Psoas muscle (tissue), 8 donors: Measurements from ENCODE around the gene GRM5. TPM values are rescaled to one million over a fixed set of nuclear protein-coding genes. Genes with fewer than 3 reads are reported as not detected.

Experiments used
- ATAC-seq, 4 donors: fragments of 200-7000 bp; cut with Tn5 transposase; one replicate each; pipeline ENCODE4 v1.9.1; 2020; ENCODE audit warnings: moderate library complexity in 3 of 4, mild to moderate bottlenecking in 2 of 4
- DNase-seq, 2 donors: peaks; one replicate each; pipeline ENCODE4 v3.0.0-alpha.2; 2020
- H3K27ac ChIP-seq: fragments of 200-600 bp; one replicate; pipeline ENCODE4 v1.8.0; 2022
- H3K27me3 ChIP-seq, 3 donors: fragments of 200-600 bp in 1 of 3; one replicate each; pipeline versions ENCODE4 v1.6.1 to v1.8.0; 2013 to 2022; ENCODE audit warnings: low read length in 2 of 3, mild to moderate bottlenecking in 2 of 3, moderate library complexity in 1 of 3; ENCODE audit not compliant: insufficient read depth in 3 of 3
- H3K36me3 ChIP-seq, 2 donors: fragments of 200-600 bp in 1 of 2; one replicate each; pipeline versions ENCODE4 v1.6.1 to v1.8.0; 2013 to 2022; ENCODE audit warnings: low read depth in 1 of 2, mild to moderate bottlenecking in 1 of 2, moderate library complexity in 1 of 2; ENCODE audit not compliant: insufficient read depth in 1 of 2
- H3K4me1 ChIP-seq: fragments of 200-600 bp; one replicate; pipeline ENCODE4 v1.8.0; 2022
- H3K4me3 ChIP-seq: fragments of 200-600 bp; one replicate; pipeline ENCODE4 v1.8.0; 2022; ENCODE audit warnings: mild to moderate bottlenecking
- H3K9me3 ChIP-seq: fragments of 200-600 bp; one replicate; pipeline ENCODE4 v1.8.0; 2022
- WGBS, 3 donors: extraction: QIAGEN DNeasy Blood & Tissue Kit; methylation state at CpG; one replicate each; pipeline versions ENCODE4 v1.1.6 to v1.1.7; 2013; 5-methylcytosine and 5-hydroxymethylcytosine counted together
- intact Hi-C, 2 donors: fragments of 100-400 bp; cut with DNase I; formaldehyde crosslinking; loops; one replicate each; pipeline versions ENCODE4 v1.11.0 to v1.14.2; 2022
- polyA plus RNA-seq, 3 donors: library from polyadenylated mRNA; stranded (reverse); fragments of 200-250 nt; gene quantifications; one replicate each; pipeline ENCODE4 v1.2.3, GENCODE V29; 2013
- total RNA-seq, 4 donors: library from RNA; stranded (reverse); fragmentation: NEBNext Ultra II Directional in 2 of 4; extraction: Animal tissue kit (Norgen Biotek cat#: 25700) in 2 of 4; gene quantifications; one replicate each; pipeline versions ENCODE4 v1.2.1 to v1.2.4, GENCODE V29; 2021 to 2023
- TF ChIP-seq, protein P1 (sequence below): fragments of 200-600 bp; IDR thresholded peaks from one replicate; pipeline ENCODE4 v1.8.0; 2022; ENCODE audit warnings: antibody characterized with exemption
- donor health status: healthy with polysubstance abuse.
- donor health status: DM: no; HTN: no; CAD: no; lungs with moderate emphysema.
- donor health status: Bipolar disorder and iron deficiency.
- donor health status: healthy.
- donor health status: DM: yes; HTN: yes; CAD: no.
- donor health status: DM: no; HTN: no; CAD: no.
- donor health status: DM: no; HTN: no; CAD: no.
- donor health status: DM: yes; HTN: yes; CAD: no.

Gene GRM5
- total and polyA plus RNA-seq, 7 donors = under 0.01 TPM; not detected in 6

- intact Hi-C loops = no loop called here
Observed at GRCh38 chr11:88522624-88523385, 543.0 kb downstream of the GRM5 start.

GRCh38 chr11:88521799-88522201 is 544.0 kb downstream of the GRM5 start:
- WGBS, 3 donors = 45 to 56% (median 45%) methylated on average over 1 of the region's 1 CpG
- no peaks in the 10 kb centered on the region for H3K9me3 ChIP-seq
- H3K27me3 ChIP-seq = no peaks in the 10 kb centered on the region
- no peaks in the 10 kb centered on the region for H3K36me3 ChIP-seq
- TF ChIP-seq, protein P1, sequence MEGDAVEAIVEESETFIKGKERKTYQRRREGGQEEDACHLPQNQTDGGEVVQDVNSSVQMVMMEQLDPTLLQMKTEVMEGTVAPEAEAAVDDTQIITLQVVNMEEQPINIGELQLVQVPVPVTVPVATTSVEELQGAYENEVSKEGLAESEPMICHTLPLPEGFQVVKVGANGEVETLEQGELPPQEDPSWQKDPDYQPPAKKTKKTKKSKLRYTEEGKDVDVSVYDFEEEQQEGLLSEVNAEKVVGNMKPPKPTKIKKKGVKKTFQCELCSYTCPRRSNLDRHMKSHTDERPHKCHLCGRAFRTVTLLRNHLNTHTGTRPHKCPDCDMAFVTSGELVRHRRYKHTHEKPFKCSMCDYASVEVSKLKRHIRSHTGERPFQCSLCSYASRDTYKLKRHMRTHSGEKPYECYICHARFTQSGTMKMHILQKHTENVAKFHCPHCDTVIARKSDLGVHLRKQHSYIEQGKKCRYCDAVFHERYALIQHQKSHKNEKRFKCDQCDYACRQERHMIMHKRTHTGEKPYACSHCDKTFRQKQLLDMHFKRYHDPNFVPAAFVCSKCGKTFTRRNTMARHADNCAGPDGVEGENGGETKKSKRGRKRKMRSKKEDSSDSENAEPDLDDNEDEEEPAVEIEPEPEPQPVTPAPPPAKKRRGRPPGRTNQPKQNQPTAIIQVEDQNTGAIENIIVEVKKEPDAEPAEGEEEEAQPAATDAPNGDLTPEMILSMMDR = no peak
- H3K4me3 ChIP-seq = no peak overlapping the region
- no peaks in the 10 kb centered on the region for H3K4me1 ChIP-seq
- DNase-seq (no peak), ATAC-seq (no peak)
- intact Hi-C loops = no loop called here
- no peak overlapping the region for H3K27ac ChIP-seq

More at GRCh38 chr11:88522624-88523385, 543.0 kb downstream of the GRM5 start:
- Histone ChIP-seq H3K27ac (no peak overlapping the region), H3K9me3 (no peaks in the 10 kb centered on the region), H3K27me3 (no peaks in the 10 kb centered on the region), H3K36me3 (no peaks in the 10 kb centered on the region), H3K4me3 (no peak overlapping the region), H3K4me1 (no peaks in the 10 kb centered on the region)
- TF ChIP-seq, protein P1 = no peak
- no peak for ATAC-seq
- 85 to 87% (median 86%) methylated on average over 2 of the region's 2 CpGs for WGBS, 3 donors
- DNase-seq = no peak

GRCh38 chr11:88521399-88521798 is 544.4 kb downstream of the GRM5 start:
- Histone ChIP-seq H3K27ac (no peak overlapping the region), H3K9me3 (no peaks in the 10 kb centered on the region), H3K4me1 (no peaks in the 10 kb centered on the region), H3K4me3 (no peak overlapping the region), H3K27me3 (no peaks in the 10 kb centered on the region), H3K36me3 (no peaks in the 10 kb centered on the region)
- intact Hi-C loops = no loop called here
- no peak for DNase-seq
- TF ChIP-seq, protein P1 = no peak
- ATAC-seq = no peak

GRCh38 chr11:88520391-88520790 is 545.4 kb downstream of the GRM5 start:
- no peaks in the 10 kb centered on the region for H3K27me3 ChIP-seq
- no peak for DNase-seq
- H3K4me1 ChIP-seq = no peaks in the 10 kb centered on the region
- H3K36me3 ChIP-seq = no peaks in the 10 kb centered on the region
- intact Hi-C loops = no loop called here
- no peaks in the 10 kb centered on the region for H3K9me3 ChIP-seq
- TF ChIP-seq, protein P1 = no peak
- no peak for ATAC-seq
- H3K4me3 ChIP-seq = no peak overlapping the region
- H3K27ac ChIP-seq = no peak overlapping the region

DNA sequence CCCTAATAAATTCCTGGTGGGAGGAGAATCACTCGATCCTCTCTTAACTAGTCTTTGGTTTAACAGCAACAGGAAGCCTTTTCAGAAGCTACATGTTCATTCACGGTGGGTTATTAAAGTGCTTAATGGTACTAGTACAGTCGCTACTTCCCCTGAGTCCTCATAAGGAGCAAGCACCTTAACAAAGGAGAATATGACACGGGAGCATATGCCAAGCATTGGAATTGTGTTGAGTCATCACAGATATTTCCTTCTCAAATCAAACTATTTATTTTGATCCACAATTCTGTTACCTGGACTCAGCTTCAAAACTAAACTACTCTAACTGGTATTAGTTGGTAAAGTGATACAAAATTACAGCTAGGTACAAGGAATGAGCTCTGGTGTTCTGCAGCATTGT is 550.8 kb downstream of the GRM5 start:
- Histone ChIP-seq H3K4me1 (no peaks in the 10 kb centered on the region), H3K9me3 (no peaks in the 10 kb centered on the region), H3K27ac (no peak overlapping the region), H3K4me3 (no peak overlapping the region), H3K27me3 (peaks cover 2 to 14% (median 5%) of the 10 kb centered on the region in 3 donors), H3K36me3 (no peaks in the 10 kb centered on the region)
- no peak for DNase-seq
- TF ChIP-seq, protein P1 = no peak
- no peak for ATAC-seq
- 70 to 80% (median 75%) methylated on average over 4 of the region's 4 CpGs for WGBS, 3 donors
- intact Hi-C loops = no loop called here
